ENCODE data around the gene PDZD4.

GRCh38 chrX:153806999-153807575 lies 23.3 kb downstream of the PDZD4 start:
- TF ChIP-seq CTCF (conservative IDR thresholded peaks at IDR 0.05; ENCODE audit: low read length) (no peak), EZH2phosphoT487 (IDR thresholded peaks at IDR 0.05; ENCODE audit: borderline replicate concordance, low read depth, low read length) (no peak)

All from OCI-LY7 (cell line).